PC-9 (cell line): ENCODE results near the gene HS3ST4.

Source experiments
- EZH2 ChIP-seq: fragments of 200-600 bp; sonication (generic); IDR thresholded peaks from 2 replicates; pipeline ENCODE4 v1.8.0; 2017; ENCODE audit warnings: antibody characterized with exemption, low read depth
- TF ChIP-seq, protein P1 (sequence below): fragments of 200-600 bp; sonication (generic); conservative IDR thresholded peaks from 2 replicates; pipeline ENCODE4 v1.6.1; 2017; ENCODE audit warnings: mixed run types, antibody characterized with exemption, mild to moderate bottlenecking, moderate library complexity

DNA sequence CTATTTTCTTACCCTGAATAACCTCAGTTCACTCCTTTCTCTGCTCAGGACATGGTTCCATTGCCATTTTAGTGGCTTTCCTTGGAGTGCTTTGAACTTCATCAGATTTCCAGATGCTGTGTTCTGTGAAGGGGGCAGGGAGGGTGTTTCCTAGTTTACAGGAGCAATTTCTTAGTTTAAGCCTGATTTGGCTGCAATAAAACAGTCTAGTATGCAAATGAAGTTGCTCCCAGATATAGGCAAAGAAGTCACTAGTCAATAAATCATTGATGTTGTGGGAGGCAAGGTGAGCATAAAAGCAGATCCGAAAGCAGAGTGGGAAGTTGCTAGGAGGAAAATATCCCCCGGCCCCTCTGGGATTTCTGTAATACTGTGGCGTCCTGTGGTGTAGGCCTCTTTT lies 202.3 kb downstream of the HS3ST4 start:
- TF ChIP-seq, protein P1, sequence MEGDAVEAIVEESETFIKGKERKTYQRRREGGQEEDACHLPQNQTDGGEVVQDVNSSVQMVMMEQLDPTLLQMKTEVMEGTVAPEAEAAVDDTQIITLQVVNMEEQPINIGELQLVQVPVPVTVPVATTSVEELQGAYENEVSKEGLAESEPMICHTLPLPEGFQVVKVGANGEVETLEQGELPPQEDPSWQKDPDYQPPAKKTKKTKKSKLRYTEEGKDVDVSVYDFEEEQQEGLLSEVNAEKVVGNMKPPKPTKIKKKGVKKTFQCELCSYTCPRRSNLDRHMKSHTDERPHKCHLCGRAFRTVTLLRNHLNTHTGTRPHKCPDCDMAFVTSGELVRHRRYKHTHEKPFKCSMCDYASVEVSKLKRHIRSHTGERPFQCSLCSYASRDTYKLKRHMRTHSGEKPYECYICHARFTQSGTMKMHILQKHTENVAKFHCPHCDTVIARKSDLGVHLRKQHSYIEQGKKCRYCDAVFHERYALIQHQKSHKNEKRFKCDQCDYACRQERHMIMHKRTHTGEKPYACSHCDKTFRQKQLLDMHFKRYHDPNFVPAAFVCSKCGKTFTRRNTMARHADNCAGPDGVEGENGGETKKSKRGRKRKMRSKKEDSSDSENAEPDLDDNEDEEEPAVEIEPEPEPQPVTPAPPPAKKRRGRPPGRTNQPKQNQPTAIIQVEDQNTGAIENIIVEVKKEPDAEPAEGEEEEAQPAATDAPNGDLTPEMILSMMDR: no peak
- no peak for TF ChIP-seq EZH2
